ENCODE results near the gene STAU1. TPM values are rescaled to one million over a fixed set of nuclear protein-coding genes. Genes with fewer than 3 reads are reported as not detected.

The STAU1 gene
- total and polyA plus RNA-seq, 10 of the 15 experiments (the other 5 are each of a cell fraction or from before 2014, with no cell fraction given): 13.9 to 66.2 (median 45.6) TPM

GRCh38 chr20:49166534-49167449 is 21.3 kb downstream of the STAU1 start (continued):
- TF ChIP-seq E4F1 (IDR thresholded peaks at IDR 0.05; ENCODE audit: borderline replicate concordance, partially characterized antibody) (no peak), E2F4 (IDR thresholded peaks at IDR 0.05; ENCODE audit: low read depth, low read length) (no peak), EP300 (IDR thresholded peaks at IDR 0.05; ENCODE audit: borderline replicate concordance in 1 of 2, control insufficient read depth in 1 of 2, low read depth in 2 of 2, low read length in 2 of 2) (0 out of 4 replicates have a peak, but pooled peaks of 1 of the 2 experiments have one; percentile 21), MLLT1 (IDR thresholded peaks at IDR 0.05) (no peak), REST (IDR thresholded peaks at IDR 0.05; ENCODE audit: low read depth, low read length) (no peak), RELA (IDR thresholded peaks at IDR 0.05; ENCODE audit: borderline replicate concordance, partially characterized antibody) (no peak), CHD2 (IDR thresholded peaks at IDR 0.05; ENCODE audit: borderline replicate concordance, low read depth, low read length) (0 out of 2 replicates have a peak, but pooled peaks have one; percentile 28), JUND (IDR thresholded peaks at IDR 0.05; ENCODE audit: low read depth, low read length) (no peak), HCFC1 (IDR thresholded peaks at IDR 0.05; ENCODE audit: low read length) (no peak), USF2 (IDR thresholded peaks at IDR 0.05; ENCODE audit: borderline replicate concordance, low read depth, low read length) (no peak), EED (IDR thresholded peaks at IDR 0.05; ENCODE audit: low read depth) (no peak), POLR2AphosphoS2 (IDR thresholded peaks at IDR 0.05; ENCODE audit: low read depth, low read length) (no peak), SMAD5 (IDR thresholded peaks at IDR 0.05; ENCODE audit: low read depth) (no peak), JUNB (IDR thresholded peaks at IDR 0.05) (peak; percentile 26), NR2C1 (IDR thresholded peaks at IDR 0.05) (no peak), BMI1 (IDR thresholded peaks at IDR 0.05; ENCODE audit: borderline replicate concordance) (no peak; the same call in 1 of the 2 replicates), ZNF622 (IDR thresholded peaks at IDR 0.05) (no peak), MXI1 (IDR thresholded peaks at IDR 0.05; ENCODE audit: low read depth, low read length) (no peak), DPF2 (IDR thresholded peaks at IDR 0.05) (no peak)
